Fibroblast of skin of back (primary cell): ENCODE data around the gene OR5A1. TPM values are rescaled to one million over a fixed set of nuclear protein-coding genes. Genes with fewer than 3 reads are reported as not detected.
"Not testable (repeated sequence)": the region's sequence is repeated elsewhere in the genome, so short reads cannot be mapped to it uniquely, and the experiment has no call there.

Experiments
- DNase-seq: peaks from one replicate; pipeline ENCODE4 v3.0.0-alpha.2; 2013
- polyA plus RNA-seq, 2 experiments: library from polyadenylated mRNA; unstranded; fragments of 120-200 nt; gene quantifications; one replicate each; pipeline ENCODE4 v1.2.1, GENCODE V29; 2013; ENCODE audit not compliant: insufficient read length in 2 of 2

Gene OR5A1
- not detected for polyA plus RNA-seq (2013, experiment 1 of 2; ENCODE audit: insufficient read length)
- polyA plus RNA-seq (2013, experiment 2 of 2; ENCODE audit: insufficient read length) = not detected

DNA sequence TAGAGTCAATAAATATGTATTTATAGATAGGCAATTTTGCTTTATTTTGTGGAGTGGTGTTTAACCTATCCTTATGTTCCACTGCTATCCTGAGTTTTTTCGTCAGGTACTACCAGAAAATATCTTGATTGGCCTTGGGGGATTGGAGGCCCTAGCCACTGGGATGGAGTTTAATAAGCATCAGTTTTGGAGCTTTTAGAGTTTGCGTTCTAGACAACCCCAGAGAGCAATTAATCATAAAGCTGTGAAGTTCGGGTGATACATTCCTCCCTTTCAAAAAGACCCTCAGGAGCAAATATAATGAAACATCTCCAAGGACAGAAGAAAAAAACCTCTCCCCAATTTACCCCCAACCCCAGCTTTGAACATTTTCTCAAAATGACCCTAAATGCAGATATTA is at the start of gene OR5A1:
OR5A1 (plus strand) TSS at position 301 of the 400 bp plus-strand sequence. CDS start 6,700 bp downstream, outside the sequence.
- DNase-seq = no peak

DNA sequence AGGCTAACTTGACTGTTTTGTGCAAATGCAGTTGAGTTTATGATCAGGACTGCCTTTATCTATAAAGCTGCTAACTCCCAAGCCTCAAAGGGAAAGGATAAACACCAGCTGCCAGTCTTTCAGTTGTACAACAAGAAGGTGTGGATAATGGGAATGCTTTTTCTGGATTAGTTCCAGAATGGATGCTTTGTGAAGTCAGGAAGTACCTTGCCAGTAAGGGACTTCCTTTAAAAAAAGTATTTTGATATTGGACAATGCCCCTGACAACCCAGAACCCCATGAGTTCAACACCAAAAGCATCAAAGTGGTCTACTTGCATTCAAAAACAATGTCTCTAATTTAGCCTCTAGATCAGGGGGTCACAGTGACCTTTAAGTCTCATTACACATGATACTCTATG is 42.1 kb upstream of the OR5A1 start:
- no peak for DNase-seq

- no peak for DNase-seq
Measured at GRCh38 chr11:59400461-59401261, 35.6 kb upstream of the OR5A1 start.

DNA sequence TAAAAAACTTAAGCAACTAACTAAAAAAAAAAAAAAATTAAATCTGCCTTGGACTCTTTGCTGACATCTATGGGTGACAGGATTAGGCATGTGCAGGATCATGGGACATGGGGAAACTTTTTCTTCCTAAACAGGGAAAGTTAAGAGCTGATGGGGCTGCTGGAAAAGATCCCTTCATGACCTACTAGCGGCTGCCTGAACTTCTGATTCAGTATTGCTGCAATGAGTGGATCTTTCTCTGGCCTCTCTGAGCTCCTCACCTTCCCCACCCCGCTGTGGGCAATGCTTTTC is 35.1 kb upstream of the OR5A1 start:
- DNase-seq = no peak

DNA sequence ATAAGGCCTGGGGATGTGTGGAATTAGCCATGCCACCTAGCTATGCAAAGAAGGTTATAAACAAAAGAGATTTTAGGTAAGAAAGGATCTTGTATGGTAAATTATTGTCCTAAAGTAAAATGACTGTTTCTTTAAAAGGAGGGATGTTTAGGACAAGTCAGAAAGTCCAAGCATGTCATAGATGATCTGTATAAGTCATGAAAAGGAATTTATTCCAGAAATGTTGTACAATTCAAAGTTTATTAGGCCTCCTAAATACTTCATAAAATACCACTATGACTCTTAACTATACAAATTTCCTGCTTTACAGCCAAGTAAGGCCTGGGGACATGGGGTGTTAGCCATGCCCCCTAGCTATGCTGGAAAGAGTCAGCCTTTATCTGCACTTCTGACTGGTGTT is 32.7 kb upstream of the OR5A1 start:
- DNase-seq = no peak

DNA sequence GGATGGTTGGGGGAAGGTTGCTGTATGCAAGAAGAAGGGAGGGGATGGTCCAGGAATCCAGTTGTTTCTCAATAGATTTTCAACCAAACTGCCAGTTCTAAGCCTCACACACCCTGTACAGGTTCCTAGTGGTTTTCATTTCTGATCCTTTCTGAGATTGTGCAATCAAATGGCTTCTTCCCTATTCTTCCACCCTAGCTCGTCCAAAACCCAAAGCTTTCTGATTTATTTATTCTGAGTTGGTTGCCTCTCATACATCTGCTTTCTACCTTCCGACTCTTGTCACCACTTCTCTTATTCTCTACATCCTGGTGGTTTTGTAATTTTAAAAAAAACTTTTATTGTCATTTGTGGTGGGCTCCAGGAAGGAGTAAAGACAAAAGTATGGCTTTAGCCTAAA is 22.6 kb upstream of the OR5A1 start:
- no peak for DNase-seq

GRCh38 chr11:59415111-59415510 is 21.2 kb upstream of the OR5A1 start:
- no peak for DNase-seq

- no peak for DNase-seq
Measured at GRCh38 chr11:59416613-59417012, 19.7 kb upstream of the OR5A1 start.

- DNase-seq = no peak
Measured at GRCh38 chr11:59417023-59417422, 19.2 kb upstream of the OR5A1 start.

DNA sequence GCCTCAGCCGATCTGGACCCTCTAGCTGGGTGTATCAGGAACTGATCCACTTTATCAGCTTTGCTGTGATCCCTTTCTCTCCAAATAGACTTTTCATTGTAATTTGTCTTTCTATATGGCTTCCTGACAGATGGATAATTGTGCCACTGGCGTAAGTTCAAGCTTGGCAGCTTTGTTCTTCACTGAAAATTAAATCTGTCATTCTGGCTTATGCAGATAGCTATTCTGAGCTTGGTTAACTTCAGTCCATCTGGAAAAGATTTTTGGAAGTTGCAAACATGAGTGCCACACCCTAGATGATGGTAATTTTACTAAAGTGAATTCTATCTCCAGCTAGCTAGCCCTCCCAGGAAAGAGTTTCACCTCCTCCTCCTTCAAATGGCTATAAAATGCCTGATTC is 18.1 kb upstream of the OR5A1 start:
- no peak for DNase-seq

DNA sequence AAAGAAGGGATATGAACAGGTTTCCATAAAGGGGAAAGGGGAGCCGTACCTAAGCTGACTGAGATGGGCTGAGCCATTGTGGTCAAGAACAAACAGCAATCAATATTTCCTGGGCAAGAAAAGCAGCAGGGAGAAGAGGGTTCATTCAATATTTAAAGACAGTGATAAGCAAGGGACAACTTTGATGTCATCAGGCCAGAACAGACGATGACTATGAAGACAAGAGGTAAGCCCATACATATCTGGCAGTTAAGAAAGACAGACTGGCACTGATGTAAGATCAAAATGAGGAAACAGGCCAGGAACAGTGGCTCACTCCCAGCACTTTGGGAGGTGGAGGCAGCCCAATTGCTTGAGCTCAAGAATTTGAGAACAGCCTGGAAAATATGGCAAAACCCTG is 12.4 kb upstream of the OR5A1 start:
- no peak for DNase-seq

GRCh38 chr11:59425131-59425530 is 11.1 kb upstream of the OR5A1 start:
- no peak for DNase-seq

DNA sequence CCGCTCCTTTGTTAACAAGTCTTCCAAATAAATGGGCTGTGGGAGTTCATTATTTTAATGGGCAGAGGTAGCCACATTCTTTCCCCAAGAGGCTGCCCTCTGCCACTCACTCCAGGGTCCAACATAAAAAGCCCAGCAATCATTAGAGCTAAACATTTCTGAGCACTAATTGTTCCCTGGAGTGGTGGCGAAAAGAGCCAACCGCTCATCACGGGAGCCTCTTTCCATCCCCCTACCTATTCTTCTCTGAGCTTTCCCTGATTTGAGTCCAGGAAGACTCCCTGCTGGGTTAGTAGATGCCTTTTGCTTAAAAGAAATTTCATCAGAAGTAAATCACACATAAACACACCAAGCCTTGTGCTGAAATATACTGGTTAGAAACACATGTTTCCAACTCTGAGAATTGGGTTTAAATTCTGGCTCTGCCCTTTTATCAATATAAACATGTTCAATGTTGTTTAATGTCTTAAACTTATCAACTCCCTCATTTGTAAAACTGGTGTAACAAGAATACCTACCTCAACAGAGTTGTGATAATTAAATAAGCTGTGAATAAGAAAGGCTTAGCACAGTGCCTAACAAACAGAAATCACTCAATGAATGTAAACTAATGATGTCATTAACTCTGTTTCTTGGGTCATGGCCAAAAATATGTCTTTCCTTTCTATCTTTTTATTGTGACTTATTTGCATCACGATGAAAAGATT is 9.8 kb upstream of the OR5A1 start, which contains the start of gene OR5A2:
OR5A2 (minus strand) TSS at position 53 of the 707 bp plus-strand sequence. CDS start 3,460 bp downstream, outside the sequence.
- no peak for DNase-seq

- no peak for DNase-seq
Measured at GRCh38 chr11:59427068-59427382, 9.2 kb upstream of the OR5A1 start.

DNA sequence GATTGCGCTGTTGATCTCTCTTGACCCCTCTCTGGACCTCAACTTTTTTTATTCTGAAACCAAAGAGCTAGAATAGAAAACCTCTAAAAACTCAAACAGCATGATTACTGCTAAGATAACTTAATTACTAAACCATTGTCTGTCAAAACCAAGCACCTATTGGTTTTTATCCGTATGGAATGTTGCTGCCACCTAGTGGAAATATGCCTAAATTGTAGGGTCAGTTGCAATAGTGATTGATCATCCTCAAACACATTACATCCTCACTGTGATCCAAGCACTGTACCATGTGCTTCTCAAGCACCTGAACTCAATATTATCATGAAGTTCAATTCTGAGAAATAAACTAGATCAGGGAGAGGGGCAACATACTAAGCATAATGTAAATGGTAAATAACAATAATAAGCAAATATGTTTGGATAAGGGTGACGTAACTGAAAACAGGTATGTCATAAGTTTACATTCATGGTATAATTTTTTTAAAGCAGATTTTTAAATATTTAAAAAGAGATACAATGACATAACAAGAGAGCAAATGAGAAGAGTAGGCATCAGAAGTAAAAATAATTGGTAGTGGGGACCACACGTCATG is 6.2 kb upstream of the OR5A1 start:
- DNase-seq = peak; percentile 39

GRCh38 chr11:59437770-59438169 is 1.5 kb downstream of the OR5A1 start:
- no peak for DNase-seq

DNA sequence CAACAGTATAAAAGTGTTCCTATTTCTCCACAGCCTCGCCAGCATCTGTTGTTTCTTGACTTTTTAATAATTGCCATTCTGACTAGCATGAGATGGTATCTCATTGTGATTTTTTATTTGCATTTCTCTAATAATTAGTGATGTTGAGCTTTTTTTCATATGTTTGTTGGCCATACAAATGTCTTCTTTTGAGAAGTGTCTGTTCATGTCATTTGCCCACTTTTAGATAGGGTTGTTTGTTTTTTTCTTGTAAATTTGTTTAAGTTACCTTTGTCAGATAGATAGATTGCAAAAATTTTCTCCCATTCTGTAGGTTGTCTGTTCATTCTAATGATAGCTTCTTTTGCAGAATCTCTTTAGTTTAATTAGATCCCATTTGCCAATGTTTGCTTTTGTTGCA is 9.4 kb downstream of the OR5A1 start:
- not testable (repeated sequence) for DNase-seq

GRCh38 chr11:59448484-59448883 is 12.2 kb downstream of the OR5A1 start:
- no peak for DNase-seq

GRCh38 chr11:59456661-59457060 is 20.4 kb downstream of the OR5A1 start, which contains the start of gene OR4D6:
OR4D6 (plus strand) TSS chr11:59456961; CDS start chr11:59456961, 0 bp downstream.
- no peak for DNase-seq

GRCh38 chr11:59459916-59460315 is 23.6 kb downstream of the OR5A1 start:
- DNase-seq = no peak

GRCh38 chr11:59463190-59463641 is 26.9 kb downstream of the OR5A1 start:
- peak; percentile 1 for DNase-seq

GRCh38 chr11:59473015-59473414 is 36.7 kb downstream of the OR5A1 start, which contains the start of gene OR4D10:
OR4D10 (plus strand) TSS chr11:59473315; CDS start chr11:59477430, 4,115 bp downstream.
- DNase-seq = no peak

- no peak for DNase-seq
Measured at GRCh38 chr11:59475176-59475575, 38.9 kb downstream of the OR5A1 start.
